Cardiac muscle cell (in vitro differentiated cells and primary cell): ENCODE results near the gene PEPD. TPM values are rescaled to one million over a fixed set of nuclear protein-coding genes. Genes with fewer than 3 reads are reported as not detected.

ENCODE experiments used
- DNase-seq, 2 donors: peaks; one replicate each; pipeline versions ENCODE4 v3.0.0 to v3.0.0-alpha.2; 2010 to 2017; ENCODE audit warnings: low read depth in 1 of 2, low spot score in 1 of 2
- H3K27ac ChIP-seq: fragments of 200-600 bp; sonication (generic); 2 replicates; pipeline ENCODE4 v1.5.1; 2016
- H3K27me3 ChIP-seq: fragments of 200-600 bp; sonication (generic); 2 replicates; pipeline ENCODE4 v1.6.0; 2016; ENCODE audit warnings: control low read depth
- H3K36me3 ChIP-seq: fragments of 200-600 bp; sonication (generic); 2 replicates; pipeline ENCODE4 v1.5.1; 2016; ENCODE audit warnings: control low read depth
- H3K4me1 ChIP-seq: fragments of 200-600 bp; sonication (generic); 2 replicates; pipeline ENCODE4 v1.8.1; 2017; ENCODE audit warnings: low read depth, mild to moderate bottlenecking, mixed run types
- H3K4me3 ChIP-seq: fragments of 200-600 bp; sonication (generic); 2 replicates; pipeline ENCODE4 v1.5.1; 2016; ENCODE audit warnings: mild to moderate bottlenecking
- H3K9me3 ChIP-seq: fragments of 200-600 bp; sonication (generic); 2 replicates; pipeline ENCODE4 v1.5.1; 2017; ENCODE audit warnings: low read depth, mild to moderate bottlenecking, control low read depth
- polyA plus RNA-seq: library from polyadenylated mRNA; unstranded; fragments of >200 nt; fragmentation: Nextera tagmentation; extraction: Ambion mirVana; gene quantifications from 2 replicates; pipeline ENCODE4 v1.2.1, GENCODE V29; 2016
- total RNA-seq: library from RNA; depleted of rRNA; stranded (reverse); fragments of >200 nt; gene quantifications from 2 replicates; pipeline ENCODE4 v1.2.3, GENCODE V29; 2016
- TF ChIP-seq, protein P1 (sequence below): IDR thresholded peaks from 2 replicates; pipeline ENCODE4 v1.5.1; 2012; ENCODE audit warnings: low read depth, mild to moderate bottlenecking, low read length

Gene PEPD
- total and polyA plus RNA-seq, 2 experiments from 2014 or later = 40.3 to 80.6 TPM

DNA sequence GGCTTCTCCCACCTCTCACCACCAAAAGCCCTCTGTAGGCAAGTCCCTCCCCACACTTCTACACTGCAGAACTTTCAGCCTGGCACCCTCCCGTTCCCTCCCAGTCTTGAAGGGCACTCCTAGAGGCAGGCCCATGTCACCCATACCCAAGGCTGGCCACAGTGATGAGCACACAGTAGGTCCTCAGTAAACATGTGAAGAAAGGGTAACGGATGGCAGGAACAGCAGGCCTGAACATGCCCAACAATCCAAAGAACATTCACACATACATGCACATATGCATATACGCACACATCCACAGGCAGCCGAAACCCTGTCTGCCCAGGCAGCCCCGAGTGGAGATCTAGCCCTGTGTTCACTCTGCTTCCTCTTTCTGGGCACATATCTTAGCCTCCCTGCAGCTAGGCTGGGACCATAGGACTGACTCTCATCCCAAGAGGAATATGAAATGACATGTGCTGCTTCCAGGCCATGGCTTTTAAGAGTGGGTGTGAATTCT, 92.9 kb downstream of the PEPD start:
- H3K27ac ChIP-seq = no peak overlapping the region
- no peaks in the 10 kb centered on the region for H3K27me3 ChIP-seq
- no peak for DNase-seq
- H3K9me3 ChIP-seq = no peaks in the 10 kb centered on the region
- peaks cover 3% of the 10 kb centered on the region for H3K4me1 ChIP-seq
- no peak overlapping the region for H3K4me3 ChIP-seq
- no peaks in the 10 kb centered on the region for H3K36me3 ChIP-seq
- TF ChIP-seq, protein P1, sequence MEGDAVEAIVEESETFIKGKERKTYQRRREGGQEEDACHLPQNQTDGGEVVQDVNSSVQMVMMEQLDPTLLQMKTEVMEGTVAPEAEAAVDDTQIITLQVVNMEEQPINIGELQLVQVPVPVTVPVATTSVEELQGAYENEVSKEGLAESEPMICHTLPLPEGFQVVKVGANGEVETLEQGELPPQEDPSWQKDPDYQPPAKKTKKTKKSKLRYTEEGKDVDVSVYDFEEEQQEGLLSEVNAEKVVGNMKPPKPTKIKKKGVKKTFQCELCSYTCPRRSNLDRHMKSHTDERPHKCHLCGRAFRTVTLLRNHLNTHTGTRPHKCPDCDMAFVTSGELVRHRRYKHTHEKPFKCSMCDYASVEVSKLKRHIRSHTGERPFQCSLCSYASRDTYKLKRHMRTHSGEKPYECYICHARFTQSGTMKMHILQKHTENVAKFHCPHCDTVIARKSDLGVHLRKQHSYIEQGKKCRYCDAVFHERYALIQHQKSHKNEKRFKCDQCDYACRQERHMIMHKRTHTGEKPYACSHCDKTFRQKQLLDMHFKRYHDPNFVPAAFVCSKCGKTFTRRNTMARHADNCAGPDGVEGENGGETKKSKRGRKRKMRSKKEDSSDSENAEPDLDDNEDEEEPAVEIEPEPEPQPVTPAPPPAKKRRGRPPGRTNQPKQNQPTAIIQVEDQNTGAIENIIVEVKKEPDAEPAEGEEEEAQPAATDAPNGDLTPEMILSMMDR = no peak

- H3K4me1 ChIP-seq = peaks cover 3% of the 10 kb centered on the region
- no peak for DNase-seq
- H3K9me3 ChIP-seq = no peaks in the 10 kb centered on the region
- TF ChIP-seq, protein P1 = no peak
- no peak overlapping the region for H3K27ac ChIP-seq
- H3K27me3 ChIP-seq = no peaks in the 10 kb centered on the region
- H3K4me3 ChIP-seq = no peak overlapping the region
- no peaks in the 10 kb centered on the region for H3K36me3 ChIP-seq
These were observed 93.6 kb downstream of the PEPD start for GRCh38 chr19:33427801-33428626.

DNA sequence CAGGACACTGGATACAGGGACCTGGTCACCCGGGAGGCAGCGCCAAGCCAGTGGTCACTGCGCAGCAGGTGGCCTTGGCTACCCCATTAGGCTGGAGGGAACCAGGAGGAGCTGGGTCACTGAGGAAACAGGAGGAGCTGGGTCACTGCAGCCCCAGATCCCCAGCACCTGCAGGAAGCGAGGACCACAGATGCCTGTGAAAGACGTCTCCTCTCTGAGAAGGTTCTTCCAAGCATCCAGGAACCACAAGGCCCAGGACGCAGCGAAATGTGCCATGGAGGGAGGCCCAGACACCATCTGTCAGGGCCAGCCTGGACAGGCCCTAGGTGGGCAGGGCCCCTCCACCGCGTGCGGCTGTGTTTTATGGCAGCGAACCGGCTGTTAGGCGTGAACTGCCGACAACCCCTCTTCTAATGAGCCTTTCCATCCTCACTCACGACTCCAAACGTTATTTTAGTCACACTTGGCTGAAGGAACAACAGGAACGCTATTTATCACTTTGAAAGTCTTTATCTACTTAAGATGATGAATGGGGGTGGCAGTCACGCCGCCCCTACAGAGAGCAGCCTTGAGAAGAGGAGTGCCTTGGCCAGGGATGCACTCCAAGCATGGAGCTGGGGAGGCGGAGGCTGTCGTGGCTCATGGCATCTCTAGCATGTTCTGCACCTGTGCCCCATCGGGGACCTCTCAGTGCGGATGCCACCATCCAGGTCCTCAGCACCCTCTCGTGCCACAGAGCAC, 94.8 kb downstream of the PEPD start:
- H3K4me3 ChIP-seq = no peak overlapping the region
- H3K4me1 ChIP-seq = peaks cover 3% of the 10 kb centered on the region
- TF ChIP-seq, protein P1 = no peak
- no peak overlapping the region for H3K27ac ChIP-seq
- H3K27me3 ChIP-seq = no peaks in the 10 kb centered on the region
- H3K9me3 ChIP-seq = no peaks in the 10 kb centered on the region
- peak in 1 of 2 donors; percentile 18 for DNase-seq
- no peaks in the 10 kb centered on the region for H3K36me3 ChIP-seq

DNA sequence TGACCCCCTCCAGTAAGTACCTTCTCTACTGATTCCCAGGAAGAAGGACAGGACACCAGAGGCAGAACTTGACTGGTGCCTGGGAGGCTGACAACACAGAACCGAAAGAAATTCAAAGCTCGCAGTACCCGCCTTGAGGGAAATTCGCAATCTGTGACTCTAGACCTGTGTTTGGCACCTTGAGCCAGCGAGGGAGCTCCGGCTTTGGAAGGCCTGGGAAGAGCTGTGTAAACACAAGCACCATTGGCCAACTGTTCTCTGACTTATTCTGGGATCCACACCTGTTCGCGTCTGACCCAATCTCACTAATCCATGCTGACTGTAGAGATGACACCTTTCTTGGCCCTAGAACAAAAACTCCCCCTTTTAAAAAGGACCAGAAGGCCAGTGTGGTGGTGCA, 97.4 kb downstream of the PEPD start:
- H3K4me3 ChIP-seq = no peak overlapping the region
- H3K27ac ChIP-seq = no peak overlapping the region
- no peaks in the 10 kb centered on the region for H3K36me3 ChIP-seq
- H3K9me3 ChIP-seq = no peaks in the 10 kb centered on the region
- H3K4me1 ChIP-seq = peaks cover 3% of the 10 kb centered on the region
- TF ChIP-seq, protein P1 = no peak
- DNase-seq = no peak
- no peaks in the 10 kb centered on the region for H3K27me3 ChIP-seq

DNA sequence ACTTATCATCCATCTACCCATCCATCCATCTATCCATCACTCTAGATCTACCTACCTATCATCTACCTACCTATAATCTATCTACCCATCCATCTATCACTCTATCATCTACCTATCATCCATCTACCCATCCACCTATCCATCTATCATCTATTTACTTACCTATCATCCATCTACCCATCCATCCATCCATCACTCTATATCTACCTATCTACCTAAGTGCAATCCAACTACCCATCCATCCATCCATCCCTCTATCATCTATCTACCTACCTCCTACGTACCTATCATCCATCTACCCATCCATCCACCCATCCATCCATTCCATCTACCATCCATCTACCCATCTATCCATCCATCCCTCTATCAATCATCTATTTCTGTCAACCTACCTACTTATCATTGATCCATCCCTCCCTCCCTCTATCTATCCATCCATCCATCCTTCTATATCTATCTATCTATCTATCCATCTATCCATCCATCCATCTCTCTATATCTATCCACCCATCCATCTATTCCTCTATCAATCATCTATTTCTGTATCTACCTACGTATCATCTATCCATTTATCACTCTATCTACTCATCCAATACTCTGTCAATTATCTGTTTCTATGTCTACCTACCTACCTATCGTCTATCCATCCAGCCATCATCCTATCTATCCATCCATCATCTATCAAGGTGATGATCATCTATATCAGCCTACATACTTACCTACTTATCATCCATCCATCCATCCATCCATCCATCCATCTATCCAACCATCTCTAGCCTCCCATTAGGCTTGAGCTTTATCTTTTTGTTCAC, 99.0 kb downstream of the PEPD start:
- Histone ChIP-seq H3K36me3 (no peaks in the 10 kb centered on the region), H3K4me1 (peaks cover 3% of the 10 kb centered on the region), H3K27me3 (no peaks in the 10 kb centered on the region), H3K9me3 (no peaks in the 10 kb centered on the region), H3K4me3 (no peak overlapping the region), H3K27ac (no peak overlapping the region)
- no peak for DNase-seq
- TF ChIP-seq, protein P1 = no peak
